Measurements from ENCODE around the gene DLX5. TPM values are rescaled to one million over a fixed set of nuclear protein-coding genes. Genes with fewer than 3 reads are reported as not detected.
"Not testable (repeated sequence)": the region's sequence is repeated elsewhere in the genome, so short reads cannot be mapped to it uniquely, and the experiment has no call there.

The DLX5 gene
- total RNA-seq (2014; rRNA removed; shearing (Covaris generic); ENCODE audit: low replicate concordance) = not detected in 2 replicates

DNA sequence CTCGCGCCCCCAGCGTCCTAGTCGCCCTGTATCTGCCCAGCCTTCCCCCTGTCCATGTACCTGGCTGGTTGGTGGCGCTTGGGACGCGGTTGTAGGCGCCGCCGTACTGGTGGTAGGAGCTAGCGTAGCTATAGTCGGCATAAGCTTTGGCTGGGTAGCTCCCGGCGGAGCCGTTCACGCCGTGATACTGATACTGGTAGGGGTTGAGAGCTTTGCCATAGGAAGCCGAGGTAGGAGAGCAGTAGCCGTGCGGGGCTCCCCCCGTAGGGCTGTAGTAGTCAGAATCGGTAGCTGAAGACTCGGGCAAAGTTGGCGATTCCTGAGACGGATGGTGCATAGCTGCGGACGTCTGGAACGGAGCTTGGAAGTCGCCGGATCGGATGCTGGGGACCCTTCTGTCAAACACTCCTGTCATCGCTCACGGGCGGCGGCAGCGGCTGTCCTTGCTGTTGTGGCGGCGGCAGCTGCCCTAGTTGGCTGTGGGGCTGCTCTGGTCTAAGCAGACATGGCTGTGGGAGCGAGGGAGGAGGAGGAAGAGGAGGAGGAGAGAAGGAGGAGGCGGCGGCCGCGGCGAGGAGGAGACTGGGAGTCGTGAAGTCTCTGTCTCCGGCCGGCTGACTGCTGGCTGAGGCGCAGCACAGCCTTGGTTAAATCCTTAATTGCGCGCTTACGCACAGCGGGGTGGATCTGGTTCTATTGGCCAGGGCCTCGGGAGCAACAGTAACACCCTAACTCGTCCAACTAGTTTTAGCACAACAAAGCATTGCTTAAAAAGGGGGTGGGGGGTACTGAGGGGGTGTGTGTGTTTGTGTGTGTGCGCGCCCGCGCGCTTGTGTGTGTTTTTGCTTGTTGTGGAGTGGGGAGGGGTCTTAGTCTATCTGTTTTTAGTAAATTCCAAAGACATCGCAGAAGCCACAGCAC is at the start of gene DLX5:
Gene DLX5, minus strand, starts transcription at position 623 of the 921 bp plus-strand sequence. Its CDS starts 208 bp downstream, at position 415.
- Histone ChIP-seq H3K27ac (ENCODE audit: low read length) (no peak within 1 kb of the TSS), H2AFZ (ENCODE audit: low read length) (no peak within 1 kb of the TSS), H4K20me1 (ENCODE audit: insufficient read depth, low read depth, low read length) (no peaks in the 10 kb centered on the region), H3K9me3 (ENCODE audit: low read length) (no peaks in the 10 kb centered on the region), H3K4me2 (ENCODE audit: low read depth, low read length, poor library complexity, severe bottlenecking) (no peak within 1 kb of the TSS), H3K4me3 (ENCODE audit: low read length) (no peak within 1 kb of the TSS), H3K36me3 (ENCODE audit: insufficient read depth, low read length) (no peaks in the 10 kb centered on the region), H3K9me2 (replicated peaks; ENCODE audit: insufficient read depth, low read length) (no peaks in the 10 kb centered on the region), H3K79me2 (ENCODE audit: low read length) (no peaks in the 10 kb centered on the region), H3K27me3 (ENCODE audit: low read length) (no peaks in the 10 kb centered on the region), H3K9ac (ENCODE audit: low read length) (no peak within 1 kb of the TSS), H3K4me1 (ENCODE audit: low read length) (peaks cover 5% of the 10 kb centered on the region)
- DNase-seq = no peak

DNA sequence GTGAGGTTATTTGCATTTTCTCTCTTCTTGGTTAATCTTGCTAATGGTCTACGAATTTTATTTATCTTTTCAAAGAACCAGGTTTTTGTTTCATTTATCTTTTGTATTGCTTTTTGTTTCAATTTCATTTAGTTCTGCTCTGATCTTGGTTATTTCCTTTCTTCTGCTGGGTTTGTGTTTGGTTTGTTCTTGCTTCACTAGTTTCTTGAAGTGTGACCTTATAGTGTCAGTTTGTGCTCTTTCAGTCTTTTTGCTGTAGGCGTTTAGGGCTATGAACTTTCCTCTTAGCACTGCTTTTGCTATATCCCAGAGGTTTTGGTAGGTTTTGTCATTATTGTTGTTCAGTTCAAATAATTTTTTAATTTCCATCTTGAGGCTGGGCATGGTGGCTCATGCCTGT is 47.4 kb upstream of the DLX5 start:
- not testable (repeated sequence) for H3K4me2 ChIP-seq (ENCODE audit: low read depth, low read length, poor library complexity, severe bottlenecking); H2AFZ ChIP-seq (ENCODE audit: low read length); H4K20me1 ChIP-seq (ENCODE audit: insufficient read depth, low read depth, low read length); H3K9ac ChIP-seq (ENCODE audit: low read length); H3K27ac ChIP-seq (ENCODE audit: low read length); H3K27me3 ChIP-seq (ENCODE audit: low read length); H3K4me1 ChIP-seq (ENCODE audit: low read length); H3K9me2 ChIP-seq (replicated peaks; ENCODE audit: insufficient read depth, low read length); H3K36me3 ChIP-seq (ENCODE audit: insufficient read depth, low read length); H3K4me3 ChIP-seq (ENCODE audit: low read length); H3K9me3 ChIP-seq (ENCODE audit: low read length); H3K79me2 ChIP-seq (ENCODE audit: low read length); DNase-seq

DNA sequence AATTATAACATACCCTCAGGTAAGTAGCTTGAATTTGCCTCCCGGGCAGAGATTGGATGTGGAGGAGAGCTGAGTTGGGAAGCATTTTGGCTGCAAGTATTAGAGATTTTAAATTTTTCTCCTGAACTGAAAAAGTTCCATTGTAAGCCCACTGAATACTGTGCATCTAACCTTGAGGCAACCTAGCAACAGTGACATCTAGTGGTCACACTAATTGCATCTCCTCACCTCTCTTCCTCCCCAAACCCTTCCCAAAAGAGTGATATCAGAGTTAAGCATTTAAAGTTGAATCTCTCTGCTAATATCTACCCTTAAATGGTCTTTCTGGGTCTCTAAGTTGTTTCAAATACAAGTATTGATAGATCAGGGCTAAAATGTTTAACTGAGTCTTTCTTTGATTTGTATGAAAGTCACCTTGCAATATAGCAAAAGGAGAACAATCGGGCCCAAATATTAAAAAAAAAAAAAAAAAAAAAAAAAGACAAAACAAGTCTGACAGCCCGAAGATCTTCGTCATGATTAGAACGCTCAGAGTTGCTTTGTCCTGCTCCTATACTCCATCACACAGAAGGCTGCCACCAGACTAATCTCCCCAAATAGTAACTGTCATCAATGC is 40.4 kb upstream of the DLX5 start:
- Histone ChIP-seq H3K9ac (ENCODE audit: low read length) (no peak overlapping the region), H3K9me3 (ENCODE audit: low read length) (no peaks in the 10 kb centered on the region), H3K4me1 (ENCODE audit: low read length) (no peaks in the 10 kb centered on the region), H3K79me2 (ENCODE audit: low read length) (no peaks in the 10 kb centered on the region), H3K27ac (ENCODE audit: low read length) (no peak overlapping the region), H4K20me1 (ENCODE audit: insufficient read depth, low read depth, low read length) (no peaks in the 10 kb centered on the region), H3K4me2 (ENCODE audit: low read depth, low read length, poor library complexity, severe bottlenecking) (no peak overlapping the region), H2AFZ (ENCODE audit: low read length) (no peak overlapping the region), H3K27me3 (ENCODE audit: low read length) (no peaks in the 10 kb centered on the region), H3K9me2 (replicated peaks; ENCODE audit: insufficient read depth, low read length) (no peaks in the 10 kb centered on the region), H3K4me3 (ENCODE audit: low read length) (no peak overlapping the region), H3K36me3 (ENCODE audit: insufficient read depth, low read length) (no peaks in the 10 kb centered on the region)
- peak; percentile 80 for DNase-seq

DNA sequence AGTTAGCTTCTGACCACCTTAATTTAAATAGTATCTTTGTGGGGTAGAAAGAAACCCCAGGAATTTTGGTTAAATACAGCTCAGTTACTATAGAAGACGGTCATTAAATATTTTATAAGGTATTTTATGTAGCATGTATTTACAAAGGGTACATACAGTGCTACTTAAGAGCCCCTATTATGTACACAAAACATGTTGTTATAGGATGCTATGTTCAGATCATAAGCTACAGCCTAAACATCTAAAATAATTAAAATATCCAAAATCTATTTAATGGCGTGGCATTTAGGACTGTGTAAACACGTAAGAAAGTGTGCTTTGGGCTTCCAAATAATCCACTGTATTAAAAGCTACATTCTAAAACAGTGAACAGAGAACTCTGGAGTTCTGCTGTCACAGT is 39.4 kb upstream of the DLX5 start:
- no peak overlapping the region for H3K27ac ChIP-seq (ENCODE audit: low read length)
- H4K20me1 ChIP-seq (ENCODE audit: insufficient read depth, low read depth, low read length) = no peaks in the 10 kb centered on the region
- H3K9me3 ChIP-seq (ENCODE audit: low read length) = no peaks in the 10 kb centered on the region
- no peak overlapping the region for H3K9ac ChIP-seq (ENCODE audit: low read length)
- no peaks in the 10 kb centered on the region for H3K4me1 ChIP-seq (ENCODE audit: low read length)
- no peaks in the 10 kb centered on the region for H3K79me2 ChIP-seq (ENCODE audit: low read length)
- no peak overlapping the region for H3K4me3 ChIP-seq (ENCODE audit: low read length)
- H3K36me3 ChIP-seq (ENCODE audit: insufficient read depth, low read length) = no peaks in the 10 kb centered on the region
- H2AFZ ChIP-seq (ENCODE audit: low read length) = no peak overlapping the region
- no peaks in the 10 kb centered on the region for H3K27me3 ChIP-seq (ENCODE audit: low read length)
- no peak for DNase-seq
- H3K4me2 ChIP-seq (ENCODE audit: low read depth, low read length, poor library complexity, severe bottlenecking) = no peak overlapping the region
- H3K9me2 ChIP-seq (replicated peaks; ENCODE audit: insufficient read depth, low read length) = no peaks in the 10 kb centered on the region

DNA sequence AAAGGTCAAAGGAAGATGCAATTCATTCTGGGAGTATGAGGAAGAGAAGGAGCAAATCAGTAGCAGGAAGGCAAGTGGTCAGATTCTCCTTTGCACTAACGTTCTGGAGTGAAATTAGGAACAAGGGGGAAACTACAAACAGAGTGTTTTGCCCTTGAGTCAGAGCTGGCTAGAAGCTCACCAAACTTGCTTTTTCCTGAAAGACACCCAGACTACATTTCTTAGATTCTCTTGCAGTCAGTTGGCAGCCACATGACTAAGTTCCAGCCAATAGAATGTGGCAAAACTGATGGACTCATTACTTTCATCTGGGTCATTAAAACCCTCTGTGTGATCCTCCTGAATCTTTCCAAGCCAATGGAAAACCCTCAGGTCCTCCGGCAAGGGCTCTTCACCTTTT is 18.6 kb upstream of the DLX5 start:
- H3K79me2 ChIP-seq (ENCODE audit: low read length) = no peaks in the 10 kb centered on the region
- no peak for DNase-seq
- no peaks in the 10 kb centered on the region for H3K4me1 ChIP-seq (ENCODE audit: low read length)
- H2AFZ ChIP-seq (ENCODE audit: low read length) = no peak overlapping the region
- H3K9me2 ChIP-seq (replicated peaks; ENCODE audit: insufficient read depth, low read length) = no peaks in the 10 kb centered on the region
- no peaks in the 10 kb centered on the region for H3K9me3 ChIP-seq (ENCODE audit: low read length)
- no peaks in the 10 kb centered on the region for H3K27me3 ChIP-seq (ENCODE audit: low read length)
- H3K27ac ChIP-seq (ENCODE audit: low read length) = no peak overlapping the region
- H3K36me3 ChIP-seq (ENCODE audit: insufficient read depth, low read length) = no peaks in the 10 kb centered on the region
- no peak overlapping the region for H3K9ac ChIP-seq (ENCODE audit: low read length)
- no peaks in the 10 kb centered on the region for H4K20me1 ChIP-seq (ENCODE audit: insufficient read depth, low read depth, low read length)
- H3K4me3 ChIP-seq (ENCODE audit: low read length) = no peak overlapping the region
- no peak overlapping the region for H3K4me2 ChIP-seq (ENCODE audit: low read depth, low read length, poor library complexity, severe bottlenecking)

DNA sequence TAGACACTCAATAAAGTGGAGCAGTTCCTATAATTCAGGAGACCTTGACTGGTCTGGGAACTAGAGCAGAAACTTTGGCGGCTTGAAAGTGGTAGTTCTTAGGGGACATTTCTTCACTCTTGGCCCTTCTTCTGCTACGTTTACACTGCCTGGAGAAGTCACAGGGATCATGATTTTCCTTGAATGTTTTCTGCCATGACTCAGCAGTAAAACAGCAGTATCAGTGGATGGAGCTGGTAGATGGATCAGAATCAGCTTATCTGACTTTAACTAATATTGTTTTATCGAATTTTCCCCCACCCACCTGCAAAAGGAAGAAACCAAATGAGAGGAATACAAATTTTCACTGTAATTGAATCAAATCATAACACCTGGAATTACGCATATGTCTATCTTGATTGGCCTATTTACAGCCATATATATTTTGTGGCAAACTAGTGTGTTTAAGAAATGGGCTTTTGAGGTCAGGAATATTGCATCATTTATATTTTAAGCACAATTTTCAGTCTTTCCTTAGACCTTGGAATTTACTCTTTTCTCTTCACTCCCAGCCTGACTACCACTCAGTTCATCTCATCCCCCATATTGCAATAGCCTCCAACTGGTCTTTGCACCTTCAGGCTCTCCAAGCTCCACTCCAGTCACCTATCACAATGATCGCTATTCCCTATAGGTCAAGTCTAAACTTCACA is 14.9 kb upstream of the DLX5 start:
- Histone ChIP-seq H3K9me2 (replicated peaks; ENCODE audit: insufficient read depth, low read length) (no peaks in the 10 kb centered on the region), H3K4me3 (ENCODE audit: low read length) (no peak overlapping the region), H2AFZ (ENCODE audit: low read length) (no peak overlapping the region), H3K27me3 (ENCODE audit: low read length) (no peaks in the 10 kb centered on the region), H3K79me2 (ENCODE audit: low read length) (no peaks in the 10 kb centered on the region), H3K4me1 (ENCODE audit: low read length) (no peaks in the 10 kb centered on the region), H3K9ac (ENCODE audit: low read length) (no peak overlapping the region), H3K4me2 (ENCODE audit: low read depth, low read length, poor library complexity, severe bottlenecking) (no peak overlapping the region), H3K27ac (ENCODE audit: low read length) (no peak overlapping the region), H3K9me3 (ENCODE audit: low read length) (no peaks in the 10 kb centered on the region), H3K36me3 (ENCODE audit: insufficient read depth, low read length) (no peaks in the 10 kb centered on the region), H4K20me1 (ENCODE audit: insufficient read depth, low read depth, low read length) (no peaks in the 10 kb centered on the region)
- no peak for DNase-seq

DNA sequence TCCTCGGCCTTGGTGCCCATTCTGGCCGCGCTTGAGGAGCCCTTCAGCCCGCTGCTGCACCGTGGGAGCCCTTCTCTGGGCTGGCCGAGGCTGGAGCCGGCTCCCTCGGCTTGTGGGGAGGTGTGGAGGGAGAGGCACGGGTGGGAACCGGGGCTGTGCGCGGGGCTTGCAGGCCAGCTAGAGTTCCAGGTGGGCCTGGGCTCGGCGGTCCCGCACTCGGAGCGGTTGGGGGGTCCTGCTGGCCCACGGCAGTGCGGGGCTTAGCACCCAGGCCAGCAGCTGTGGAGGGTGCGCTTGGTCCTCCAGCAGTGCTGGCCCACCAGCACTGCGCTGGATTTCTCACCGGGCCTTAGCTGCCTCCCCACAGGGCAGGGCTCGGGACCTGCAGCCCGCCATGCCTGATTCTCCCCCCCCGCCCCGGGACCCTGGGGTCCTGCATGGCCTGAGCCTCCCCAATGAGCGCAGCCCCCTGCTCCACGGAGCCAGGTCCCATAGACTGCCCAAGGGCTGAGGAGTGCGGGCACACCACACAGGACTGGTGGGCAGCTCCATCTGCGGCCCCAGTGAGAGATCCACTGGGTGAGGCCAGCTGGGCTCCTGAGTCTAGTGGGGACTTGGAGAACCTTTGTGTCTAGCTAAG is 9.7 kb upstream of the DLX5 start:
- H2AFZ ChIP-seq (ENCODE audit: low read length); H3K9me3 ChIP-seq (ENCODE audit: low read length); H3K9me2 ChIP-seq (replicated peaks; ENCODE audit: insufficient read depth, low read length): not testable (repeated sequence)

More for the DNA sequence above, 9.7 kb upstream of the DLX5 start:
- H4K20me1 ChIP-seq (ENCODE audit: insufficient read depth, low read depth, low read length); H3K79me2 ChIP-seq (ENCODE audit: low read length); H3K4me1 ChIP-seq (ENCODE audit: low read length); H3K4me3 ChIP-seq (ENCODE audit: low read length); H3K36me3 ChIP-seq (ENCODE audit: insufficient read depth, low read length); H3K4me2 ChIP-seq (ENCODE audit: low read depth, low read length, poor library complexity, severe bottlenecking); H3K27ac ChIP-seq (ENCODE audit: low read length); H3K27me3 ChIP-seq (ENCODE audit: low read length); DNase-seq; H3K9ac ChIP-seq (ENCODE audit: low read length): not testable (repeated sequence)

All from Karpas-422 (cell line).